IMR-90 (cell line): ENCODE data around the gene ERG. TPM values are rescaled to one million over a fixed set of nuclear protein-coding genes. Genes with fewer than 3 reads are reported as not detected.

Experiments used
- ATAC-seq: fragments of 200-7000 bp; cut with Tn5 transposase; 2 replicates; pipeline ENCODE4 v1.9.1; 2020; ENCODE audit warnings: low read depth, mild to moderate bottlenecking, moderate library complexity
- BruUV-seq: library from RNA; stranded (reverse); fragments of 400-500 nt; replicated peaks from 2 replicates; lab custom pipeline; 2021; lab: Mats Ljungman, UMichigan
- CTCF ChIA-PET: fragments of 300-600 bp; formaldehyde crosslinking; extraction: SDS; loops from one replicate; lab custom pipeline; 2021; ENCODE audit warnings: antibody characterized with exemption; lab: Yijun Ruan, JAX
- POLR2A ChIA-PET: fragments of 300-600 bp; sonication (Branson Sonifier 250); formaldehyde crosslinking; loops from one replicate; lab custom pipeline; 2022; ENCODE audit warnings: antibody characterized with exemption; ENCODE audit not compliant: unreplicated experiment; lab: Charles Lee
- DNase-seq: peaks from one replicate; pipeline ENCODE4 v3.0.0; 2013
- H2AFZ ChIP-seq: replicated peaks from 2 replicates; pipeline ENCODE3; 2013; ENCODE audit warnings: low read length, mild to moderate bottlenecking; ENCODE audit not compliant: poor library complexity
- H2AK5ac ChIP-seq: 2 replicates; pipeline ENCODE4 v1.6.1; 2013; ENCODE audit warnings: low read depth, low read length, inconsistent platforms
- H2AK9ac ChIP-seq: replicated peaks from 2 replicates; pipeline ENCODE3; 2013; ENCODE audit warnings: mild to moderate bottlenecking, low read depth, low read length, moderate library complexity; ENCODE audit not compliant: poor library complexity
- H2BK120ac ChIP-seq: 2 replicates; pipeline ENCODE4 v1.6.1; 2013; ENCODE audit warnings: low read depth, low read length, inconsistent platforms
- H2BK15ac ChIP-seq: 3 replicates; pipeline ENCODE4 v1.6.1; 2013; ENCODE audit warnings: low read depth, low read length, inconsistent platforms
- H2BK20ac ChIP-seq: 2 replicates; pipeline ENCODE4 v1.6.1; 2013; ENCODE audit warnings: low read depth, mild to moderate bottlenecking, inconsistent platforms, low read length, moderate library complexity
- H2BK5ac ChIP-seq: 2 replicates; pipeline ENCODE4 v1.6.1; 2013; ENCODE audit warnings: mild to moderate bottlenecking, low read depth, low read length, inconsistent platforms; ENCODE audit not compliant: poor library complexity, severe bottlenecking
- H3K14ac ChIP-seq: replicated peaks from 2 replicates; pipeline ENCODE4 v1.6.1; 2013; ENCODE audit warnings: low read depth, low read length, inconsistent platforms
- H3K18ac ChIP-seq: 2 replicates; pipeline ENCODE4 v1.6.1; 2013; ENCODE audit warnings: low read depth, low read length, control low read depth
- H3K23ac ChIP-seq: 2 replicates; pipeline ENCODE4 v1.6.1; 2013; ENCODE audit warnings: low read depth, low read length, inconsistent platforms
- H3K27ac ChIP-seq: 2 replicates; pipeline ENCODE4 v1.5.1; 2013; ENCODE audit warnings: mild to moderate bottlenecking, control low read depth, low read length; ENCODE audit not compliant: insufficient read depth
- H3K27me3 ChIP-seq: 2 replicates; pipeline ENCODE4 v1.6.1; 2013; ENCODE audit warnings: low read length; ENCODE audit not compliant: control insufficient read depth, insufficient read depth
- H3K36me3 ChIP-seq: 2 replicates; pipeline ENCODE4 v1.6.1; 2013; ENCODE audit warnings: low read length, mixed read lengths; ENCODE audit not compliant: control insufficient read depth, insufficient read depth
- H3K4ac ChIP-seq: 2 replicates; pipeline ENCODE4 v1.6.1; 2013; ENCODE audit warnings: low read depth, low read length, inconsistent platforms
- H3K4me1 ChIP-seq: 2 replicates; pipeline ENCODE4 v1.6.1; 2013; ENCODE audit warnings: low read length, mixed read lengths; ENCODE audit not compliant: control insufficient read depth, insufficient read depth
- H3K4me2 ChIP-seq: 2 replicates; pipeline ENCODE4 v1.6.1; 2013; ENCODE audit warnings: low read depth, mild to moderate bottlenecking, control low read depth, low read length, moderate library complexity
- H3K4me3 ChIP-seq: 2 replicates; pipeline ENCODE4 v1.5.1; 2013; ENCODE audit warnings: low read depth, mild to moderate bottlenecking, control low read depth, low read length, moderate library complexity; ENCODE audit not compliant: insufficient read depth
- H3K56ac ChIP-seq: 2 replicates; pipeline ENCODE4 v1.6.1; 2013; ENCODE audit warnings: low read length, inconsistent platforms; ENCODE audit not compliant: insufficient read depth; ENCODE audit errors: extremely low read depth
- H3K79me1 ChIP-seq, 2 experiments: 2 replicates each; pipeline ENCODE4 v1.6.1; 2013; ENCODE audit warnings: low read length in 2 of 2, inconsistent platforms in 1 of 2, low read depth in 1 of 2
- H3K9ac ChIP-seq: 2 replicates; pipeline ENCODE4 v1.6.1; 2013; ENCODE audit warnings: low read depth, low read length, control low read depth
- H3K9me1 ChIP-seq: 2 replicates; pipeline ENCODE4 v1.6.1; 2013; ENCODE audit warnings: low read length, inconsistent platforms; ENCODE audit not compliant: insufficient read depth
- H3K9me3 ChIP-seq: 2 replicates; pipeline ENCODE4 v1.6.1; 2013; ENCODE audit warnings: low read length; ENCODE audit not compliant: control insufficient read depth, insufficient read depth
- H4K20me1 ChIP-seq: 2 replicates; pipeline ENCODE4 v1.6.1; 2013; ENCODE audit warnings: low read length, inconsistent platforms; ENCODE audit not compliant: insufficient read depth
- H4K5ac ChIP-seq: 2 replicates; pipeline ENCODE4 v1.6.1; 2013; ENCODE audit warnings: mild to moderate bottlenecking, low read depth, low read length, control low read depth
- H4K8ac ChIP-seq, 2 experiments: 2 replicates each; pipeline ENCODE4 v1.6.1; 2013; ENCODE audit warnings: low read depth in 2 of 2, low read length in 2 of 2, control low read depth in 1 of 2, inconsistent platforms in 1 of 2
- H4K91ac ChIP-seq: 2 replicates; pipeline ENCODE4 v1.6.1; 2013; ENCODE audit warnings: low read depth, low read length, inconsistent platforms; ENCODE audit not compliant: insufficient read depth
- CHD1 ChIP-seq: IDR thresholded peaks from 2 replicates; pipeline ENCODE4 v1.6.1; 2012; ENCODE audit warnings: low read depth, low read length, improper control_type of control experiment
- MAZ ChIP-seq: IDR thresholded peaks from 2 replicates; pipeline ENCODE4 v1.6.1; 2012; ENCODE audit warnings: low read depth, mild to moderate bottlenecking, low read length, improper control_type of control experiment, moderate library complexity, borderline replicate concordance
- MXI1 ChIP-seq: IDR thresholded peaks from 2 replicates; pipeline ENCODE4 v1.6.1; 2012; ENCODE audit warnings: low read depth, mild to moderate bottlenecking, low read length, moderate library complexity, borderline replicate concordance
- NFE2L2 ChIP-seq: fragments of 150-350 bp; IDR thresholded peaks from 2 replicates; pipeline ENCODE4 v1.6.1; 2016; ENCODE audit warnings: low read depth, mild to moderate bottlenecking, low read length
- POLR2A ChIP-seq: IDR thresholded peaks from 2 replicates; pipeline ENCODE4 v1.6.1; 2012; ENCODE audit warnings: mild to moderate bottlenecking, low read depth, low read length
- RAD21 ChIP-seq: IDR thresholded peaks from 2 replicates; pipeline ENCODE4 v1.6.1; 2012; ENCODE audit warnings: low read length, improper control_type of control experiment
- WGBS, 2 experiments: methylation state at CpG; one replicate each; pipeline versions ENCODE4 v1.1.5 to v1.1.7; 2013; ENCODE audit warnings: missing lambda C conversion rate in 2 of 2; ENCODE audit not compliant: insufficient read length in 1 of 2; ENCODE audit errors: extremely low coverage in 2 of 2; 5-methylcytosine and 5-hydroxymethylcytosine counted together
- dilution Hi-C: fragments of 300-500 bp; cut with HindIII; formaldehyde crosslinking; loops from one replicate; pipeline ENCODE4 v1.14.3; 2018; ENCODE audit warnings: low sequenced_read_pairs; ENCODE audit not compliant: unreplicated experiment
- in situ Hi-C: fragments of 300-500 bp; cut with MboI; formaldehyde crosslinking; loops from 3 replicates; pipeline ENCODE4 v1.14.3; 2019; ENCODE audit warnings: low sequenced_read_pairs, inconsistent platforms, mixed read lengths
- intact Hi-C: fragments of 100-400 bp; cut with micrococcal nuclease; formaldehyde crosslinking; loops from 2 replicates; pipeline ENCODE4 v1.10.0; 2022
- polyA plus RNA-seq, 3 experiments: library from polyadenylated mRNA; depleted of rRNA; stranded (reverse); fragments of >200 nt; gene quantifications; 2 replicates each; pipeline ENCODE4 v1.2.3, GENCODE V29; 2012; ENCODE audit warnings: low replicate concordance in 1 of 3
- total RNA-seq: library from RNA; depleted of rRNA; stranded (reverse); fragments of >200 nt; gene quantifications from 2 replicates; pipeline ENCODE4 v1.2.3, GENCODE V29; 2012
- TF ChIP-seq, protein P1 (sequence below): fragments of 150-350 bp; IDR thresholded peaks from 2 replicates; pipeline ENCODE4 v1.6.1; 2016; ENCODE audit warnings: low read depth, mild to moderate bottlenecking, low read length, moderate library complexity, borderline replicate concordance

ERG gene
- total and polyA plus RNA-seq, 2 of the 4 experiments (the other 2 are of a cell fraction), result not detected

GRCh38 chr21:38499296-38499695, 1.0 kb upstream of the ERG start:
- POLR2A ChIA-PET, result no interaction called here
- H3K27me3 ChIP-seq, result peaks cover 28% of the 10 kb centered on the region
- intact Hi-C loops, result no loop called here
- DNase-seq (no peak), ATAC-seq (no peak)
- CTCF ChIA-PET, result no interaction called here
- H3K79me1 ChIP-seq, result no peaks in the 10 kb centered on the region
- dilution Hi-C loops, result no loop called here
- in situ Hi-C loops, result no loop called here
- no peak overlapping the region for H3K4ac ChIP-seq
- no peaks in the 10 kb centered on the region for H3K4me1 ChIP-seq
- H2BK20ac ChIP-seq, result no peak overlapping the region
- H3K9me1 ChIP-seq, result no peaks in the 10 kb centered on the region
- no peak overlapping the region for H3K23ac ChIP-seq
- H3K4me2 ChIP-seq, result no peak overlapping the region
- no peak overlapping the region for H2AK5ac ChIP-seq
- no peak overlapping the region for H4K8ac ChIP-seq
- no peak overlapping the region for H3K9ac ChIP-seq
- BruUV-seq, result no TSS peak
- no peak overlapping the region for H2BK5ac ChIP-seq
- H3K36me3 ChIP-seq, result no peaks in the 10 kb centered on the region
- H2AFZ ChIP-seq, result no peak overlapping the region
- H4K20me1 ChIP-seq, result no peaks in the 10 kb centered on the region
- no peak overlapping the region for H3K14ac ChIP-seq
- H3K27ac ChIP-seq, result no peak overlapping the region
- H2BK15ac ChIP-seq, result no peak overlapping the region
- H4K91ac ChIP-seq, result no peak overlapping the region
- no peak overlapping the region for H2BK120ac ChIP-seq
- no peak overlapping the region for H3K56ac ChIP-seq
- H4K5ac ChIP-seq, result no peak overlapping the region
- H3K4me3 ChIP-seq, result no peak overlapping the region
- no peaks in the 10 kb centered on the region for H3K9me3 ChIP-seq
- WGBS, 2 experiments, result no CpG with 5 or more reads among the region's 6 CpGs
- no peak overlapping the region for H3K18ac ChIP-seq
- TF ChIP-seq CHD1, result no peak
- TF ChIP-seq RAD21, result no peak
- no peak for TF ChIP-seq POLR2A
- TF ChIP-seq MXI1, result no peak
- TF ChIP-seq NFE2L2, result no peak
- TF ChIP-seq, protein P1, sequence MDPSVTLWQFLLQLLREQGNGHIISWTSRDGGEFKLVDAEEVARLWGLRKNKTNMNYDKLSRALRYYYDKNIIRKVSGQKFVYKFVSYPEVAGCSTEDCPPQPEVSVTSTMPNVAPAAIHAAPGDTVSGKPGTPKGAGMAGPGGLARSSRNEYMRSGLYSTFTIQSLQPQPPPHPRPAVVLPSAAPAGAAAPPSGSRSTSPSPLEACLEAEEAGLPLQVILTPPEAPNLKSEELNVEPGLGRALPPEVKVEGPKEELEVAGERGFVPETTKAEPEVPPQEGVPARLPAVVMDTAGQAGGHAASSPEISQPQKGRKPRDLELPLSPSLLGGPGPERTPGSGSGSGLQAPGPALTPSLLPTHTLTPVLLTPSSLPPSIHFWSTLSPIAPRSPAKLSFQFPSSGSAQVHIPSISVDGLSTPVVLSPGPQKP, result no peak
- no peak for TF ChIP-seq MAZ
- H2AK9ac ChIP-seq, result no peak overlapping the region
